Stimulated activated CD8-positive, alpha-beta memory T cell treated with anti-CD3 and anti-CD28 coated beads, Interleukin-2, amount 100 ng/mL, for 1 hour (primary cell): ENCODE data around the gene SC5D.

Experiments used
- DNase-seq, 2 donors: peaks; one replicate each; pipeline ENCODE4 v3.0.0-alpha.2; 2020; ENCODE audit warnings: low read depth in 2 of 2

SC5D gene

DNA sequence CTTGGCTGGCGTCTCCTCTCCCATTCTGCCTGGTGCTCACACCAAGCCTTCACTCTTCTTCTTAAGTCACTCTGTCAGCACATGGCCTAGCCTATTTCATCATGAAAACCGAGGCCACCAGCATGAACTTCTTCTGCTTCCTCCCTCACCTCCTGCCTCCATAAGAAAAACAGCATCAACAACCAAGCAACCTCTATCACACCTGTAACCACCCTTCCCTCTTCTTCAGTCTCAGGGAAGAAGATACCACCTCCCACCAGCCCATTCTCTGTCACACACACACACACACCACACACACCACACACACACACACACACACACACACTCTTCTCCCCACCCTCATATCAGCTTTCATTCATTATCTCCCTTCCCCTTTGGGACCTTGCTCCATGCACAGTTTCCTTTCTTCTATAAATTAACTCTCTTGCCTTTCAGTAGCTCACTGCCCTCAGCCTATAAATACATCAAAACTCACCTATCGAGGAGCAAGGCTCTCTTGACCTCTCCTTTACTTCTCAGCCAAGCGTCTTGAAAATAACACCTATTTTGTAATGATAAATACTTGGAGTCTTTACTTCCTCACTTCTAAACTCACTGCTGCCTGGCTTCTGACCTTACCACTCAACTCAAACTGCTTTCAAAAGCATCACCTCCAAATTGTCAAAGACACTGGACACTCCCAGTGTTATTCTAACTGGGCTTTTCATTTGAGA lies 36.6 kb downstream of the SC5D start:
- DNase-seq = no peak

DNA sequence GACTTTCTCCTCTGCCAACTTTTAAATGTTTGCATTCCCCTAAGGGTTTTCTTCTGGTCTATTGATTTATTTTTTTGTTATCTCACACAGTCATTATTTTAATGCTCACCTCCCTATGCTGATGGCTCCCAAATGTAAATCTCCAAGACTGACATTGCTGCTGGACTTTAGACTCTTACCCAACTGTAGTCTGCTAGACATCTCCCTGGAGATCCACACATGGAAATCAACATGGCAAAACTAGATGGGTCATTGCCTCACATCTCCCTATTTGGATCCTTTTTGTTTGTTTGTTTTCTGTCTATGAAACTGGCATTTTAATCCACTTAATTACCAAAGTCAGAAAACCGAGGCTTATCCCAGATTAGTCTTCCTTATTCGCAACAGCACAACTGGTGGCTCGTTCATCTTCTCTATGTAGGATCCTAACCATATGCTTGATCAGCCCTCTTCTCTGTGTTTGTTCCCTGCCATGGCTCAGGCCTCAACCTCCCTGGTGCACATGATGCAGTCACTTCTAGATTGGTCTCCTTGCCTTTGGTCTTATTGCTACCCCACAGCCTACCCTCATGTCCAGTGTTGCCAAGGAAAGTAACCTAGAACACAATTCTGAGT lies 37.3 kb downstream of the SC5D start:
- DNase-seq = no peak

DNA sequence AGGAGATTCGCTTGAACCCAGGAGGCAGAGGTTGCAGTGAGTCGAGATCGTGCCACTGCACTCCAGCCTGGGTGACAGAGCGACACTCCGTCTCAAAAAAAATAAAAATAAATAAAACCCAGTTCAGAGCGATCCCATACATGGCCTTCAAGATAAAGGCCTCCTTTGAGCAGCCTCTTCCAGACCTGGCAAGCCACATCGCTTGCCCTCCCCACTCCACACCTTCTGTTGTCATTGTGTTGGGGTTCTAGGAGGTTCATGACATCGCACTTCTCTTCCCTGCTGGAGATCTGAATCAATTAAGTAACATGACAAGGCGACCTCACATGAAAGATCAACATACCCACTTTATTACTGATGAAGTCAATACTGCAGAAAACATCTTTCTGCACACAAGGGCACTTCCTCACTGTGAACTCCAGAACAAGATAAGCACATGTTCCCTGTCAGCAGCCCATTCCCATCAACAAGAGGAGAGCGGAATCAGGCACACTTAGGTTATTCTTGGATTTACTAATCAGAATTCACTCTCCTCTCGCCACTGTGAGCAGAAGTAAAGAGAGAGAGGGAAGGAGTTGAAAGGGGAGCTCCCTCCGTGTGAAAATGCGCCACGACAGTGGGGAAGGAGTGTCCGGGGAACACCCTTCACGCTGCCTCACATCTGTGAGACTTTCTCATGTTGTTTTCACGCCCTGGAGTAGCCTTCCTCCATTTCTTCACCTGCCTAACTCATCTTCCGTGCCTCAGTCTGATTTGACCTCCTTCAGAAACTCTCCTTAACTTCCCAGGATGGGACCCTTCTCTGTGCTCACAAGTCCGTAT lies 38.3 kb downstream of the SC5D start:
- DNase-seq = no peak

GRCh38 chr11:121334973-121335710 lies 42.6 kb downstream of the SC5D start:
- DNase-seq = no peak

GRCh38 chr11:121336279-121336937 lies 43.8 kb downstream of the SC5D start:
- no peak for DNase-seq

GRCh38 chr11:121337078-121337477 lies 44.5 kb downstream of the SC5D start:
- no peak for DNase-seq

DNA sequence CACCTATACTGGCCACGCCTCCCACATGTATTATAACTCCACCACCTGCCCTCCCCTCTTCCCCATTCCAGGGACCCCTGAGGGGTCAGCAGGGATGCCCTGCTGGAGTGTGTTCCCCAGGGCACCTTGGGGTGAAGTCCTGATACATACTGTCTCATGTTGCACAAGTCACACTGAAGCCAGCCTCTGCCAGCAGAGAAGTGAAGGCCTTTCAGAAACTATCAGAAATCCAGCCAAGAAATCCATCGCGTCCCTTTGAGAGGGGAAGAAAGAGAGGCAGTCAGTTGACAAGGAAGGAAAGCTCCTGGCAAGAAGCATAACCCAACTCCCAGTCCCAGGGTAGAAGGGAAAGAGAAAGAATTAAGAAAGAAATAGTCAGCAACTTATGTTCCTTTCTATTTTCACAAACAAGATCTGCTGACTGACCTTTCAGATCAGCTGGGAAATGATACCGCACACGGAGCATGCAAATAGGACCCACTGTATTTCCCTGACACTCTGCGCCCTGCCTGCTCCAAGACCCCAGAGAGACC lies 45.2 kb downstream of the SC5D start:
- DNase-seq = no peak

DNA sequence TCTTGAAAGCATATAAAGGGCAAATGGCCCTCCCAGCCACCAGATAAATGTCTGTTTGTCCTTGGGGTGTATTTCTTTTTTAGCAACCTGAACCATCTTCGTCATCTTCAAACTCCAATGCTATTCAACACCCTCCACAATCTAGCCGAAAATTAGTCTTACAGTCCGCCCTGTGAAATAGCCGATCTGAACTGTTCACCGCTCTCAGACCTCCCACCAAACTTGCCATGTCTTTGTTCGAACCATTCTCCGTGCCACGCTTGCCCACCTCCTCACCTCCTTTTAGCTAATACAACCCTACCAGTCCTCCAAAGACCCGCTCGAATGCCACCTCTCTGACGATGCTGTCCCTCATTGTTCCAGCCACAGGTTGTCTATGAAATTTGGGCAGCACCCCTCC lies 46.0 kb downstream of the SC5D start:
- DNase-seq = no peak

DNA sequence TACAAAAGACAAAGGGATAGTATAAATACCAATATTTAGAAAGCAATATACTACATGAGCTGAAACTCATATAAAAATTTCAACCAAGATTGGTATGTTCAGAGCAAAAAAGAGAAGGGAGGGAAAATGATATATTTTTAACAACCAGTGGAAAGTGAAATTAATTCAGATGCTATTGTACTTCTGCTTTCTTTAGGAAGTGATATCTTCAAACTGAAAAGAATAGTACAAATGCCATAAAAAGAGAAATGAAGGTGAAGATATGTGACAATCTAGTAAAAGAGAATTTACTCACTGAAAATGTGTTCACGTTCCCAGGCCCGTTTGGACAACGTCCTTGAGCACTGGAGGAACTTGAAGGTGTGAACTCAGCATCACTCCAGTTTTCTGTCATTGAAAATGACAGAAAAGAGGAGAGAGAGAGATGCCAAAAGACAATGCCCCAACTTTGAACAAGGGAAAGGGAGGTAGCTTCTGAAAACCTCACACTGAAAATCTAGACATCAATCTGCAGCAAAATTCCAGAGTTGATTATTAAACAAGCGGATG lies 47.5 kb downstream of the SC5D start:
- no peak for DNase-seq

DNA sequence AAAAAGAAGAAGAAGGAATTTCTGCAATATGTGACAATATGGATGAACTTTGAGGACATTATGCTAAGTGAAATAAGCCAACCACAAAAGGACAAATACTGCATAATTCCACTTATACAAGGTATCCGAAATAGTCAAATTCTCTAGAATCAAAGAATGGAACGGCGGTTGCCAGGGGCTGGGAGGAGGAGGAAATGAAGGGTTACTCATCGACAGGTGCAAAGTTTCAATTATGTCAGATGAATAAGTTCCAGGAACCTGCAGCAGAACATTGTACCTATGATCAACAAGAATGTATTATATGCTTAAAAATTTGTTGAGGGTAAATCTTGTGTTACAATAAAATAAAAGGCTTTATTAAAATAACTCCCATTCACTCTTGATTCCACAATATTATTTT lies 49.0 kb downstream of the SC5D start:
- DNase-seq = no peak

GRCh38 chr11:121344824-121345223 lies 52.3 kb downstream of the SC5D start:
- no peak for DNase-seq

GRCh38 chr11:121347094-121347493 lies 54.5 kb downstream of the SC5D start:
- no peak for DNase-seq

- DNase-seq = no peak
Observed at GRCh38 chr11:121347813-121348212, 55.2 kb downstream of the SC5D start.

- no peak for DNase-seq
Observed at GRCh38 chr11:121348220-121348875, 55.8 kb downstream of the SC5D start.

DNA sequence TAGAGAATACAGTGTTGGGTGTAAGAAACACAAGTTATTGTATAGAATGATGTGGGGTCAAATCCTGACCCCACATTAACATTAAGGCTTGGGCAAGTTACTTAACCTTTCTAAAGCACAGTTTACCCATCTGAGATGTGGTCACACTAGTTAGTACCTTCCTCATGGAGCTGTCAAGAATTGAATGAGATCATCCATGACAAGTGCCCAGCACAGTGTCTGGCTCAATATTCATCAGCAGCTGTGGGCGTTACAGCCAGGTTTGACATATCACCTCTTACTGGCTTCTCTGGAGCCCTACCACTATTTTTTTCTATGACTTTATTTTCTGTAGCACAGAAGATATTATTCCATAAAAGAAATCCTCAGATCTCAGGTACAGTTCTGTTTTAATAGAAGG lies 57.2 kb downstream of the SC5D start:
- no peak for DNase-seq

GRCh38 chr11:121350314-121351082 lies 57.9 kb downstream of the SC5D start:
- no peak for DNase-seq

DNA sequence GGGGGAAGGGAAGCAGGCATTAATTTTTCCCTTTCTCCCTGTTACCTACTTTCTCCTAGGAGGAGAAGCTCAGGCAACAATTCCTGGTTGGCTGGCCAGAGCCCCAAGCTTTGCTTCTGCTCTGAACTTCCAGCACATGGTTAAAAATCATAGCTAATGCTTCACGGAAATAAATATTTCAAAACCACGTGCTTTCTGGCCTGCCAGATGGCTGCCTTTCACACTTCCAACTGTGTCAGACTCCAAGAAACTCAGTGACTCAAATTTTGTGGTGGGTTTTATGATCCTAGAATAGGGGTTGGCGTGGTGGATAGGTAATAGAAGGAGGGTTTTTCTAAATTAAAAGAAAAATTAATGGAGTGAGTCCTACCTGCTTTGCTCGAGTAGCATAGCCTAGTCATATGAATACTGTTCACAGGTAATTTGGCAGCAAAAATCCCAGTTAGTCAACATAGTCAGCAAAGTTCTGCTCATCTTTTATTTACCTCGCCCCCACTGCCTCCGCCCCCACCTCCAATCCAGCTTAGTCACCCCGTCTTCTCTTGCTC lies 58.6 kb downstream of the SC5D start:
- no peak for DNase-seq

DNA sequence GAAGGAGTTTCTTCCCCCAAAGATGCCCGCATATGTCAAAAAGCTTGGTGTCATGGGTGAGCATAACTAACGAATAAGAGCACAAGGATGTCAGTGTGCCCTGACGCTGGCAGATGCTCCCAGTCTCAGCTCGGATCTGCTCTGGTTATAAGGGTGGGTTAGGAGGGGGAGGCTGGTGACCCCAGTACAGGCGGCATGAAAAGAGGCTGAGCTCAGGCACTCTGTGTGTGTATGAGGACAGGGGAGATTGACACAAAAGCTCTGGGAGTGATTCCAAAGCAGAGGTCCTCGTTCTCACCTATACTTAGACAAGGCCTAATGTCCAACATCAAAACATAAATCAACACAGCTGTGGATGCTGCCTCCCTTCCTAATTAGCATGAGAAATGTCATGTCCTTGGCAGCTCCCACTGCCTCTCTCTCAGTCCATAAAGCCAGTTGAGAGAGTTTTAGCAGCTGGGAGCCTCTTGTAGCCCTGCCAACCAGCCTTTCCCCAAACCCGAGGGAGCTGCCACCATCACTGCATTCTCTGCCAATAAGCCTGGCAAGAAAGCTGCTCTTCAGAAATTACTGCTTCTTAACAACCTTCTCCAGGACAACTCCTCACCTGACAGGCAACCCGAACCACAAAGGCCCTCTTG lies 59.8 kb downstream of the SC5D start:
- no peak for DNase-seq

DNA sequence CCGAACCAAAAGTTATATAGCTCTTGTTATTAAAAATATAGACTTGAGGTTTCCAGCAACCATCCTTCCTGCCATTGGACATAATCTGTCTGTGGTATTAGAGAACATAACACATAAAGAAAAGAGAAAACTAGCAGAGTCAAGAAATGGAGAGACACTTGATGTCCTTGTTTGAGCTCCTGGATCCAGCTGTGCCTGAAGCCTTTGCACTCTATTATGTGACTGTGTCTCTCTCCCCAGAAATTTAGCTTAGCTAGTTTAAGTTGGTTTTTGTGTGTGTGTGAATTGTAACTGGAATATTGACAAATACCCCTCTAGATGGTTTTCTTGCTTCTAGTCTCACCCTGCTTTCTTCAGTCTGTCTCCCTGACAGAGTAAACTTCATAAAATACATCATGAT lies 61.6 kb downstream of the SC5D start:
- no peak for DNase-seq
